Stimulated activated CD8-positive, alpha-beta memory T cell treated with anti-CD3 and anti-CD28 coated beads, Interleukin-2, amount 100 ng/mL, for 48 hours (primary cell): ENCODE data around the gene GUCA2A.
"Not testable (repeated sequence)": the region's sequence is repeated elsewhere in the genome, so short reads cannot be mapped to it uniquely, and the experiment has no call there.

Experiments used
- DNase-seq, 2 donors: peaks; one replicate each; pipeline ENCODE4 v3.0.0-alpha.2; 2020; ENCODE audit warnings: low read depth in 2 of 2

The GUCA2A gene, protein sequence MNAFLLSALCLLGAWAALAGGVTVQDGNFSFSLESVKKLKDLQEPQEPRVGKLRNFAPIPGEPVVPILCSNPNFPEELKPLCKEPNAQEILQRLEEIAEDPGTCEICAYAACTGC

DNA sequence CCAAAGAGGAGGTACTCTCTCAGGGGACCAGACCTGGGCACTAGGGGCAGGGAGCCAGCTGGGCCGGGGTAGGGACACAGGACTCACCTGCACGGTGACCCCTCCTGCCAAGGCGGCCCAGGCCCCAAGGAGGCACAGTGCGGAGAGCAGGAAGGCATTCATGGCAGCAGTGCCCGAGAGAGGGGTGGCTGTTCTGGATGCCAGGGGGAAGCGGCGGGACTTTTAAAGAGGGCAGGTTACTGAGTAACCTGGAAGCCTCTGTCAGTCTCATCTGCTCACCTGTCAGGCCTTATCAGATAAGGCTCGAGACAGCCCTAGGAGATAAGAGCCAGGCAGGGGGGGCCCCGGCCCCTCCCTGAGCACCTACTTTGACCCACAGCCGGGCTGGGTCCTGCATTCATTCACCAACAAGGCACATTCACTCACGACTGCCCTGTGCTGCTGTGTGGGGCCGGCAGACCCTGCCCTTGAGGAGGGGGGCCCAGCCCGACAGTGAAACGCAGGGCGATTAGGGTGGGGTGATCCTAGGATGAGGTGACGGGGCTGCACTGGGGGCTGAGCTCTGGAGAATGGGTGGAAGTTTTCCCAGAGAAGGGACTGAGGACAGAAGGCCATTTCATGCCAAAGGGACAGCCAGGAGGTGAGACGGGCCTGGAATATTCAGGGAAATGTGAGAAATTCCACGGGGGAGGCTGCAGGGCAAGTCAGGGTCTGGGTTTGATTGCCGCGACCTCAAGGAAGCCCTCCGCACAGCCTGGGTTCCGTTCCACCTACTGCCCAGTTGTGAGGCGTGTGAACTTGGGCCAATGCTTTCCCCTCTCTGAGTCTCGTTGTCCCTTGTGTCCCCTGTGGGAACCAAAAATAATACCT, at the start of gene GUCA2A:
Gene GUCA2A (minus strand): TSS at position 195 of the 870 bp plus-strand sequence. CDS start 33 bp downstream, at position 162.
- no peak for DNase-seq

DNA sequence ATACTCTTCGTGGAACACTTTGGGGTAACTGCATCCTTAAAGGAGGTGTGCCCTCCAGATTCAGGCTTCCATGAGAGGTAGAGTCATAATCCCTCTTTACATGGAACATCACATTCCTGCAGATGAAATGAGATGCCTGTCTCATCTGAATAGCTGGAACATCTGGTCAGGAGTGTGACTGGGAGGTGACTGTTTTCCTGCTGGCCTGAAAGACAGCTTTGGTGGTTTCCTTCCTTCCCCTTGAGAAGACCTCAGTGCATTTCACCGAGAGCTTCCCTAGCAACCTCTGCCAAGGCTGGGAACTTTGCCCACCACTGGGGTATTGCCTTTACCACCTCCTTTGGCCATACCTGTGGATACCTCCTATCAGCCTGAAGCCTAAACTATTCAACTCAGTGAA, 46.7 kb upstream of the GUCA2A start:
- no peak for DNase-seq

DNA sequence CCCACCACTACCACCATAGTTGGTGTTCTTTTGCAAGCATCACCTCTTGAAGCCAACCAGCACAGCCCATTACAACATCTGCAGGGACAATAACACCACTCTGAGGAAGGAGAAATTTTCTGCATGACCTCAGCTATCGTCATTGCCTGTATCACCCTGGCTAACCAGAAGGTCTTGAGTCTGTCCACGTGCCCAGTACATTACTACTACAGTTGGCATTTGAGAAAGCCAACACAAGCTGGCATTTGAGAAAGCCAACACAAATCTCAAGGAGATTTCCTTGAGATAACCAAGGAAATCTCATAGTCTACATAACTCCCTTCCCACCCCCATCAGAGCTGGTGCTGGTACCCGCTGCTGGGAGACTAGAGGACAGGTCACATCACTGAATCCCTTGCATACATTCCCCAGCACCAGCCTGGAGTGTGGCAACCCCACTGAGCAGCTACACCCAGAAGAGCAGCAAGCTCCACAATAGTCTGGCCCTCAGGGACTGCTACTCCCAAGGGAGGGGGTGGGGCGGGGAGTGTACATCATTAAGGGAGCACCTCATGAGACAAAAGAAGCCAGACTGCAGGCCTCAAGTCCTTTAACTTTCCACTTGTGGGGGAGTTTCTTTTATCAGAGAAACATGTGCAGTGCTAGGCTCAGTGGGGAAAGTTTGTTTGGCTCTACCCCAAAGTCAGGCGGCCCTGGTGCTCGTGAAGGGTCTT, 46.0 kb upstream of the GUCA2A start:
- DNase-seq: no peak

DNA sequence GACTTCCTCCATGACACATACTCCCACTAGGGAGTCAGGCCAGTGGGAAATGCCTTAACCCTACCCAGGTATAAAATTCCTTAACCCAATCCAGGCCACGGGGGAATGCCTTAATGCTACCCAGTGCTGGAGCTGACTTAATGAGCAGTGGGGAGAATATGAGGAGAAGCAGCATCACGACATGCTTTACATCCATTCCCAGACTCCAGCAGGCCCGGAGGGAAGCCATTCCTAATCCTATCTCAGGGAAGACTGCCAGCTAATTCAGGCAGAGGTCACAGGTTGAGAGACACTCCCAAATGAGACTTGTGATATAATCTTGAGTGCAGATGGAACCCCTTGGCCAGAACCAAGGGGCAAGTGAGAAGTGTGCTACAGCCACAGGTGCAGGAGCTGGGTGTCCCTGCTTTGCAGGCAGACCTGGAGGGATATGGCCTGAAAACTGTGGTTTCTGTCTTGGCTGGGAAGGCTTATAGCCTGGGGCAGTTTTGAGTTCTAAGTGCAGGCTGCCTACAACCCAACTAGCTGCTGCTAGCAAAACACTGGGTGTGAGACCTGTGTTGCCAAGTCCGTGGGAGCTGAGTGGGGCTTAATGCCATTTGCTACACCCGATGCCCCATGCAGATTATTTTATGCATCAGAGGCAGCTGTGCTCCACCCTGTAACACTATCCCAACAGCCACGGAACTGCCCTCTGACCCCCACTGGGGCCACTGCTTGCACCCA, 45.1 kb upstream of the GUCA2A start:
- DNase-seq: no peak

DNA sequence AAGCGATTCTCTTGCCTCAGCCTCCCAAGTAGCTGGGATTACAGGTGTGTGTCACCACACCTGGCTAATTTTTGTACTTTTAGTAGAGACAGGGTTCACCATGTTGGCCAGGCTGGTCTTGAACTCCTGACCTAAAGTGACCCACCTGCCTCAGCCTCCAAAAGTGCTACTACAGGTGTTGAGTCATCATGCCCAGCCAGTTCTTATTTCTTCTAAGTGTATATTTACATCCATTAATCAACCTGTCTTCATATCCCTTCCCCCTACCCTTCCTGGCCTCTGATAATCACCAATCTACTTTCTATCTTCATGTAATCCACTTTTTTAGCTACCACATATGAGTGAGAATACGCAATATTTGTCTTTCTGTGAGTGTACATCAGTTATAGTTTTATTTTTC, 42.4 kb upstream of the GUCA2A start:
- DNase-seq: not testable (repeated sequence)

DNA sequence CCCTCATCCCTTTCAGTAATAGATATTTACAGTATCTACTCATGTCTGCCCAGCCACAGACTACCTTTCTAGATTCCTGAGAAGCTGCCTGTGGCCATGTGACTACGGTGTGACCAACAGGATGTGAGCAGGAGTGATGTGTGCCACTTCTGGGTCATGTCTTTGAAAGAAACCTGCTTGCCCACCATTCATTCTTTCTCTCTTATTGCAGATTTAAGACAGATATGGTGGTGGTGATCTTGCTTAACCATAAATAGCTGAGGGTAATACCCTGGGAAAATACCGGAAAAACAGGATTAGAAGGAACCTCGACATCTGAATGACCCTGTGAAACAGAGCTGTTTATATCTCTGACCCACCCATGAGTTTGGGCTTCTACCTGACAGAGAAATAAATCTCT, 41.6 kb upstream of the GUCA2A start:
- no peak for DNase-seq

DNA sequence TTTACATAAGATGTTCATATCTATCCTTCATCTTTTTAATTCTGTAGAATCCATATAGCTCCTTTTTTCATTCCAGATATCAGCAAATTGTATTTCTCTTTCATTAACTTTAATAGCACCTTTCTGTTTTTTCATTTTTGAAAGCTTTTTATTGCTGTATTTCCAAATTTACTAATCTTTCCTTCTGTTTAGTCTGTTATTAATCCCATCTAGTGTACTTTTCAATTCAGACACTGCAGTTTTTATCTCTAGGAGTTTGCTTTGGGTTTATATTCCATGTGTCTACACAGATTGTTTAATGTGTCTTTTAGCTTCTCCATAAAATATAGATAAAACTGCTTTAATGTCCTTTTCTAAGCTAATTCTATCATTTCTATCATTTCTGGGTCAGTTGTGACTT, 37.4 kb upstream of the GUCA2A start:
- DNase-seq: no peak

DNA sequence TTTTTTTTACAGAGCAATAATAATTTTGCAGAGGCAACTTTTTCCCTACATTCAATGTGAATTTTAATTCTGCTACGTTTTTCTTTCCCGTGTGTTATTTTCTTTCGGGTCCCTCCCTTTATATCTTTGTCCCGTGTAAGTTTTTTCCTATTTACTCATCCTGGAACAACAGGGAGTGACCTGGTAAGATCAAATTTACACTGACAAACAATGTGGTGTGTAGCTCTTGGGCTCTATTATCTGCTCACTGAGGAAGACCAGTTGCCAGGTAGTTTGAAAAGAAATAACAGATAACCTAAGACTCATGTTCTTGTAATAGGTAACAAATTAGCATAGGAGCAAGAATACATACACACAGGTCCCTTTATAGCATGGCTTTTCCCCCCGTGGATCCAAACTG, 33.7 kb upstream of the GUCA2A start:
- DNase-seq: no peak

DNA sequence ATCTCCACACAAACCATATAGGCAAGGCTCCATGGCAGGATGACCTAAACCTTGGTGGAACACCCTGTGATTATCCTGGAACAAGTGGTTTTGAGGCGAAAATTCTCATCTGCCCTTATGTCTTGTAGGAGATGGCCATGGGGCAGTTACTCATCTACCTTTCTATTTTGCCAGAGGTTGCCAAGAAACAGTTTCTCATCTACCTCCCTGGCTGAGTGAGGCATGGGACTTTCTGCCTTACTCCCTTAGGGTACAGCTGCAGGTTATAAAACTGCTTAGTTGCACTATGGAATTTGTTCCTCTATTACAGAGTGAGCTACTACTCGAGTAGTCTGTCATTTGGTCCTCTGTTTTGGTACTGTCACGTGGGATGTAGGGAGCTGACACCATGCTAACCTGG, 31.3 kb upstream of the GUCA2A start:
- no peak for DNase-seq

DNA sequence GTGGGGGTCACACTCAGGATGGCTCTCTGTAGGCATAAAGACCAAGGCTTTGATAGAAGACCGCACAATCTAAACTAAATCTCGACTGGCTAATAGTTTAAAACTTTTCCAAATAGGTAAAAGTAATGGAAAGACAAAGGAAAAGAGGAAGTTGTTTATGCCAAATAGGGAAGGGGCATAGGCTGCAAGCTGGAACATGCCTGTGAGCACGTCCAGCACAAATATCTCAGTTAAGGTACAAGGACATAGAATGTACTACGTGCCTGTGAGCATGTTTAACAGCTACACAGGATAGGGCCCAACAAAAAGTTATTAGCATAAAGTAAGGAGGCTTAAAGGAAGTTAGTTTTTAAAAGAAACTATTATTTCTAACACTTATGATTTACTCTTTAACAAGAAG, 27.6 kb upstream of the GUCA2A start:
- no peak for DNase-seq

DNA sequence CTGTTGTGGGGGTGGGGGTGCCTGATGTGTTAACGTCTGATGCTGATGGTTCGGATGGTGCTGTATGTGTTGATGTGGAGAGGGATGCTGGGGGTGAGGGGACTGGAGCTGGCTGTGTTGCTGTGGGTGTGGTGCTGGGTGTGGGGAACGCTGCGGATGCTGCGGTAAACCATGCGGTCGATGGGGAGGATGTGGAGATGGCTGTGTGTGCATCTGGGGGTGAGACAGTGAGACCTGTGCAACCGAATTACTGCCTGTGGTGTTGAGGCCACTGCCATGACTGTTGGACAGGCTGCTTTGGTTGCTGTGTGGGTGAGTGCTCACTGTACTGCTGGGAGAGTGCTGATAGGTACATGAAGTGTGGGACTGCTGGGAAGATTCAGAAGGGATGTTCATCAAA, 26.8 kb upstream of the GUCA2A start:
- DNase-seq: no peak

DNA sequence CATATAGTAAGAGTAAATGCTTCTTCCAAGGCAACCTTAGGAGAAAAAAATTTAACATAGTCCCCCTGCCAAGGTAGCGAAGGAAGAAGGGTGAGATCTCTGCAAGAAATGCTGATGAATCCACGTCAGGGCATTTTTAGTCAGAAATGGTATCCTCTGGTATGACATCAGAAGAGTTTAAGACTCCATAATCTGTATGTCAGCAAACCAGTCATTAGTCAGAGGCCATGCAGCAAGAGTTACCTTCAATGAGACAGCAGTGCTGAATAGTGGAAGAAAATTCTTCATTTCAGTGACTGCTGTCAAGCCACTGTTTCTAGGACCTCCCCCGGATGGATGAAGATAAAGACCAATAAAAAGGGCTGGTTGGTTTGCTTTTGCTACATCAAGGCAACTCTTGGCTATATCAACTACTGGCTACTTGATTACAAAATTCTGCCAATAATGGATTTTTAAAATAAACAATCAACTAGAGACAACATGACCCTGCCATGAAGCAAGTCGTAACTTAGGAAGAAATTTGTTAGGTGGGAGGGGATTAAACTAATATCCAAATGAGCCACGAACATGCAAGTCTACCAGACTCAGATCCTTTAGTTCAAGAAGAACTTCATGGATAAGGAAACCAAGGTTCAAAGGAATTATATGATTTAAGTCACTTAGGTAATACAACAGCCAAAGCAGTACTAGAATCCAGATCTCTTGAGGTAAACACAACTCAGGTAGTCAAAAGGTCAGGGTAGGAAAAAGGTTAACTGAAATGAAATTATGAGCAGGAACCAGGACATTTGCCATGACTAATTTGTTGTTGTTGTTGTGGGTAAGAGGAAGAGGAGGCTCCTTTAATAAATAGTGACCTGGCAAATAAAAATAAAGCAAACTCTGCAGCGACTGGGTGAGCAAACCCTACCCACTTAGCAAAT, 25.6 kb upstream of the GUCA2A start:
- no peak for DNase-seq

DNA sequence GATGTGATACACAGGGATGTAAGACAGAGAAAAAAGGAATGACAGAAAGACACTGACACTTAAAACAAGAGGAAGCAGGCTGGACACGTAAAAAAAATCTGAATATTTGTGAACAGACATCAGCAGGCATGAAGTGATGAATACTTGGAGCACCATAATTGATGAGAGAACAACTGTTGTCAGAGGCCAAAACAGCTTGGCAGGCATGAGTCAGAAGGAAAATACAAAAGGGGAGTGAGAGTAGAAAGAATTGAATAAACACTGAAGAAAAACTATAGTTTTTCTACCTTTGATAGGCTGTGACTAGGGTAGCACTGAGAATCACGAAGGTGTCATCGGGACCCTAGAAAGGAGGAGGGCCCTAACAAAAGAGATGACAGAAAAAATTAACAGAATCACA, 21.6 kb upstream of the GUCA2A start:
- no peak for DNase-seq

DNA sequence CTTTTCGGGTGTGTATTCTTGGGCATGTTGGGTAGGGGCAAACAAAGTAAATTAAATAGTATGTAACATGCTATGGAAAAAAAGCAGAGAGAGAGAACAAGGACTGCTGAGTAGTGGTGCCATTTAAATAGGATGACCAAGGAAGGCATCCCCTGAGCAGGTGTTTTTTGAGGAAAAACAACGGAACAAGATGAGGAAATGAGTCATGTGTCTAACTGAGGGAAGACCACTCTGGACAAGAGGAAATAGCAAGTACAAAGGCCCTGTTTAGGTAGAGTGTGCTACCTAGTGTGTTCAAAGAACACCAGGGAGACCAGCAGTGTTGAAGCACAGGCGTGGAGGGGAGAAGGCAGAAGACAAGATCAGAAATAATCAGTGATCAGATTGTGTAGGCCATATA, 20.1 kb upstream of the GUCA2A start:
- DNase-seq: no peak

DNA sequence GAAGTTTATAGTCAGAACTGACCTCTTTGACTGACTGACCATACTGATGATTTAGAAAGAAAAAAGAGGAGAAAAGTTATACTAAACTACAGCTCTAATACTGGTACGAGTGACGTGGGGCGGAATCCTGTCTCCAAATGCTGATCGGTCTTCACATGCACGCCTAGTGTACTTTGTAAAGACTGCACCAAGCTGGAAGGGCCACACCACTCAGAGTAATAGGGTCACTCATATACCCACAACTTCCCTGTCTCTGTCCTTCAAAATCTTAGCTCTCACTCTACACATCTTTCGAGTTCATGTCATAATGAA, 19.4 kb upstream of the GUCA2A start:
- no peak for DNase-seq

DNA sequence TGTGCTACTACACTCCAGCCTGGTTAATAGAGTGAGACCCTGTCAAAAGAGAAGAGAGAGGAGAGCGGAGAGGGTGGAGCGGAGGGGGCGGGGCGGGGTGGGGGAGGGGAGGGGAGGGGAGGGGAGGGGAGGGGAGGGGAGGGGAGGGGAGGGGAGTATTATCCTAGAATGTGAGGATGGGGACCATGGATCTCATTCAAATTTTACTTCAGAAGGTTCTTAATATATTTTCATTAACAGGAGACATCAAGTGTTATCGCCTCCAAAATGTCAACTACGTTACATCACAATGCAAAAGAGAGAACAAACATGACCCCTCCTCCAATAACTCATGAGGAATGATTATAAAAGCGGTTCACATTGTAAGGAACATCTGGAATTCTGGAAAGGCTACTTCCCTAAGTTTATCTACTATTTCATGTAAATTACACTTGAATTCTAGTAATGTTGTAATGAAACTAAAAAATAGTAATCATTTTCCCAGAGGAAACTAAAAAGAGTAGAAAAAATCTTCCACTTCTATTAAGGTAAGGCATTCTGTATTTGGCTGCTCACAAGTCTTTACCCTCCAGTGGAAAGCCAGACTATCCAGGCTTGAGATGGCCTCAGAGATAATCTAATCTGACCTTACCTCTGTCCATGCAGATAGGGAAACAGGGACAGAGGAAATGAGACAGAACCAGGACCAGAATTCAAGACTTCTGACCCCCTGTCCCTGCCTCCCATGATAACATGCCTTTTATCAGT, 18.8 kb upstream of the GUCA2A start:
- no peak for DNase-seq

DNA sequence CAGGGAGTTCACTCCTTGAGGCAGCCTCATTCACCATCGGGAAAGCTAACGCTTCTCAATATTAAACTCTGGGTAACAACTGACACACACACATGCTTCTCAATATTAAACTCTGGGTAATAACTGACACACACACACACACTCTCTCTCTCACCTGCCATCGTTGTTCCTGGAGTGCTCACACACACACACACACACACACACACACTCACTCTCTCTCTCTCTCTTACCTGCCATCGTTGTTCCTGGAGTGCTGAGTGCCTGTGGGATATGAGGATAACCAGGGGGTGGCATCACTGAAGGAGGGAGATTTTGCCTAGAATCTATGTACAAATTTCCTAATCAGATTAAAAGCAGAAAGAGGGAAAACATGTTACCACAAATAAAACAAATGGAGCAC, 17.1 kb upstream of the GUCA2A start:
- no peak for DNase-seq

DNA sequence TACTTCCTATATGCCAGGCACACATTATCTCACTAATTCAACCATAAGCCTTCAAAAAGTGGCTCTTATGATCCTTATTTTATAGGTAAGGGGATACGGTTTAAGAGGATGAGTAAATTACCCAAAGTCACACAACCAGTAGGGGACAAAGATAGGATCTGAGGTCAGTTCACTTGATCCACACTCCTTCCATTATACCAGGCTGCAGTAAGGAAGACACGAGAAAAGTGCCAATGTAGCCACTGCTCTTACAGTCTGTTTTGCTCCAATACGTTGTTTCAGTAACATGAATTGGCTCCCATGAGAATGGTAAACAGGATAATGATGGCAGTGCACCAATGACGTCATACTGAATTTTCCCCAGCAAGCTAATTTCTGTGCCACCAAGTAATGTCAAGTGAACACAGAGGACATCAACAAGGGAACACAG, 15.4 kb upstream of the GUCA2A start:
- no peak for DNase-seq

DNA sequence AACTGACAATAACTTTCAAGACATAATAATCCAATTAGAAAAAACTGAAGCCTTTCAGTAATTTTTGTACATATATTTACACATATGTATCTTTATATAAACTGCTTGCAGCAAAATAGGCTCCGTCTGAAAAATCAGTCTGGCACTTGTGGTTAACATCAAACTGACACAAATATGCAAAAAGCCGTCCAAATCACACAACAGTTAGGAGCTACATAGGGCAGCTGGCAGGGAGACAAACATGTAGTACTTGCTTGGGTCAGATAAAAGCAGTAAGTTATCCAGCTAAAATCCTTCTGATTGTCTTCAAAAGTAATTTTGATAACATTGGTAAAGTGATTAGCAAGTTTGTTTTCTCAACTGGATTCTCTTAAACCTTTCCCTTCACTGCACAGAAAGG, 14.7 kb upstream of the GUCA2A start:
- no peak for DNase-seq

DNA sequence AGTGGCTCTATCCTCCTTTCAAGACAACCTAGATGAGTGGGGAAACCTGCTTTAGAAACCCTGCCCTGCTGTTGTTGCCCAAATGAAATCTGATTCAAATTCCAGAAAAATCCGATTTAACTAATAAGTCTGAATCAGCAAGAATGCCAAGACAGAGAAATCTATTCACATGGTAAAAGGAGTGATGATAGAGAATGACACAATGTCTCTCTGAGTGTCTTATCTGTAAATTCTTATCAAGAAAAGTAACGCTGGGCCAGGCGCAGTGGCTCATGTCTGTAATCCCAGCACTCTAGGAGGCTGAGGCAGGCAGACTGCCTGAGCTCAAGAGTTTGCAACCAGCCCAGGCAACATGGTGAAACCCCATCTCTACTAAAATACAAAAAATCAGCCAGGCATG, 13.7 kb upstream of the GUCA2A start:
- DNase-seq: no peak

DNA sequence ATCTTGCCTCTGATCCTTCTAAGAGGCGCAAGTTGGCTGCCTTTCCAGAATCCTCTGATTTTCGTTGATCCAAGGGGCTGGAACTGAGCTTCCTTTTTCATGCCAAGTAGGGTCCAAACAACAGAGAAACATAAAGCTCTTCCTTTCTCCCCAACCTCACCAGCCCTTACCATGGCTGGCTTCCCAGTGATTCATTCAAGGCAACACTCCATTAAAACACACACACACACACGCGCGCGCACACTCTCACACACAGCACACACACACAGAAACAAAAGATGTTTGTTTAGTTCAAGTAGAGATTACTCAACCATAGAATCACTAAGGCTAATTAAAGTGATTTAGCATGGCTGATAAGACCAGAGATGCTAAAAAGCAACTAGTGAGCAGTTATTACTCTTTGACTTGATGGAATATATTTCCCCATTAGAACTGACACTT, 13.0 kb upstream of the GUCA2A start:
- no peak for DNase-seq
